ENCODE measurements around the gene GNAL.
"Not testable (repeated sequence)": the region's sequence is repeated elsewhere in the genome, so short reads cannot be mapped to it uniquely, and the experiment has no call there.

GNAL gene

DNA sequence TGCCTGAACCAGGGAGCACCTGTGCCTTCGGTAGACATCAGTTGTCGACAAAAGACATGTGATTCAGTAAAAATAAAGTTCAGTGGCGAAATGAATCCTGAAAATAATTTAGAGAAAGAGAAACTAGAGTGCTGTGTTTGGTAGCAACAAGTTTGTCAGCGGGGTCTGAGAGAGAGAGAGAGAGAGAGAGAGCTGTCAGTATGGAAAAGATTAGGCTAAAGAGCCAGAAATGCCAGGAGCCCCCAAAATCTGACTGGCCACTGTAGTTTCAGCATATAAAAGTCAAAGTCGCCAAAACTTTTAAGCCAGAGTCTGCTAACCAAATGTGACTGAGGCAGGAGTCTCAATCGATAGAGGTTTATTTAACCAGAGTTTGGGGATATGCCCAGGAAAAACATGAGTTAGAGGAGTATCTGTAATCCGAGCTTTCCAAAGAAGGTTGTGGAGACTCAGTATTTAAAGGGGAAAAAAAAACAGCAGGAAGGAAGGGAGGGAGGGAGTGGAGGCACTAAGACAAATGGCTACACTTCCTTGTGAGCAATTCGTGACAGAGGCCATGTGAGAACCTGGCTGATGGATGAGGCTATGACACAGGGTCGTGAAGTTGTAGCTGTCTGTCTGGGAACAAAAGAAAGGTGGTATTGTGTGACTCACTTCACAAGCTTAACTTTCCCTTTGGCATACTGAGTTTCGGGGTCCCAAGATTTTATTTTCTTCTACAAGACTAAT, 20.5 kb upstream of the GNAL start:
- DNase-seq (ENCODE audit: low read depth in 4 of 4, low spot score in 1 of 4): no peak

DNA sequence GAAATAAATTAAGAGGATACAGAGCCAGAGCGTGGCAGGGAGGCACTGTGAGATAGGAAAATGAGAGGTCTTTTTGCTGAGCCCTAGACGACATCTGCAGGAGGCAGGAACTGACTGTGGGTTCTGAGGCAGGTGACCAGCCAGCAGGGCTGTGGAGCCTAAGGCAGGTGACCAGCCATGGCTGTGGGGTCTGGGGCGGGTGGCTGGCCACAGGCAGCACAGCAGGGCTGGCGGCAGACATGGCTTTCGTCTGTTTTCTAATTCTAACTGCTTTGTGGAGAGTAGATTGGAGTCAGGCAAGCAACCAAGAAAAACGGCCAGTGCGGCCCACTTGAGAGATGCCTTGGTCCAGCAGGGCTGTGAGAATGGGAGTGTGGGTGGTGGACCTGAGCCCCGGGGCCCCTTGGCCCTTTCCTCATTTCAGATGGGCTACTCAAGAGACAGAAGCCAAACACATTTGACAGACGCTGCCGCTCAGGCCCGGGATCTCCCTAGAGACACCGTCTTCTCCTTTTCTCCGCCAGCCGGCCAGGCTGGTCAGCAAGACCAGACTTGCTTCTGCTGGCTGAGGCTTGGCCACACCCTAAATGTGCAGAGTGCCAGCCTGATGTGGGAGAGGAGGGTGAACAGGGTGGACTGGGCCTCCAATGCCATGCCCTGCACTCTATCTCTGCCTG, 19.7 kb upstream of the GNAL start:
- DNase-seq (ENCODE audit: low read depth in 4 of 4, low spot score in 1 of 4): no peak

DNA sequence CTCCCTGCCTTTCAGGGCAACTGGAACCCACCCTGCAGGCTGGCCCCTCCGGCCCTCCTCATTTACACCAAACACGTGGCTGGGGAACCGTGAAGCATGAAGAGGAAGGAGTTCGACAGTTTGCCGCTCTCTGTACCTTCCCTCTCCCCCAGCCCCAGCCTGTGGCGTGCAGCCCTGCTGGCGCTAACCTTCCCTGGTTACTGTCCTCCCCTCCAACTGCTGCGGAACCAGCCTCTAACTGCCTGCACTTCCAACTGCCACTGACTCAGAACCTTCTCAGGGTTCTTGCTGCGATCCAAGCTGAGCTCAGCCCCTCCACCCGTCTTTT, 19.2 kb upstream of the GNAL start:
- DNase-seq (ENCODE audit: low read depth in 4 of 4, low spot score in 1 of 4): no peak

DNA sequence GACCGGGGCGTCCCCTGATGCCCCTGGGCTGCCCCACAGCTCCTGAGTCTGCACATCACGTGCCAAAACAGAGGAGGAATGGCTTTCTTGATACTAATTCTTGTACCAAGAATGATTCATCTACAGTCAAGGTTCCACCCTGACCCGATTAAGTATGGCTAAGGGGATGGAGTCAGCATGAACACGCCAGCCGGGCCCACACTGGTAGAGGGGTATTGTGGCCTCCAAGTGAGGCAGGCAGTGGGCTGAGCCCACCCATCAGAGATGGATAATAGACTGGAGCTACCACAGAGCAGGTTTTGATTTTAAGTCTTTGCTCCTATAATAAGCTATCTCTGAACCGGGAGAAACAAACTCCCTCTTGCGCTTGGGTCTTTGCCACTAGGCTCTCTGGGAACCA, 17.9 kb upstream of the GNAL start:
- DNase-seq (ENCODE audit: low read depth in 4 of 4, low spot score in 1 of 4): no peak

DNA sequence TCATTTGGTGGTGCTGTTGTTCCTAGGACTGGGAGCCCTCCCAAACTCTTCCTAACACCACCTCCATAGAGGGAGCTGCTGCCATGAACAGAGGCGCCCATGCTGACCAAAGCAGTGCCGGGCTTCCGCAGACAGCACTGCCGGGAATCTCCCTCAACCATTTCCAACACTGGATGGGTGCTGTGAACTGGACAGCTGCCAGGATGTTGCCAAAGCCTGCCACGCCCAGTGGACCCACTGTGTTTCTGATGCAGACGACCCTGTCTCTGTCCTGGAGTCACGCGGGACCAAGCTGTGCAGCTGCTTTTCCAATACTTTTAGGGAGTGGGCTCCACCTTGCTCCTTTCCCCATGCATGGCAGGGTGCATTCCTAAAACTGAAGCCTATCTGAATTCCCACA, 16.9 kb upstream of the GNAL start:
- DNase-seq (ENCODE audit: low read depth in 4 of 4, low spot score in 1 of 4): no peak

DNA sequence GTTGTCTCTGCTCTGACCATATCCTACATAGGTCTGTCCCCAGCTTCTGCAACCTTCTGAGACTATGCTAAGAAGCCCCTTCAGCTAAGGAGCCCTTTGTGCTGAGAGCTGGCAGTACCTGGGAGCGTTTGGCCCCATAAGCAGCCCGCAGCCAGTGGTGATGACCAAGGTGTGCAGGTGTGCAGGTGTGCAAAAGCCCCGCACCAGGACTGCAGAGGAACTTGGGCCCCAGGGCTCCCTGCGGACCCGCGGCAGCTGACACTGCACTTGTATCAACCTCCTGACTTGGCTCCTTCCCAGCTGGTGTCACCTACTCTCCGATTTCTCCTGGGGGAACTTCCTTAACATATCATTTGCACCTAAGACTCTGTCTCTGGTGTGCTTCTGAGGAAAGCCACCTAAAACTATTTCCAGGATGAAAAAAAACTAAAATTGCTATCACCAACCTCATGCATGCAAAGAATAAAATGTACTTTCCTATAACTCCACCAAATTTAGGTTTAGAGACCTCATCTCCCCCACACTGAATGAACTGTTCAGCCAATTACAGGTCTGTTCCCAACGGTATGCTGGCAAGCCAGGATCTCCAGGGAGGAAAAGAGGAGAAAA, 16.1 kb upstream of the GNAL start:
- no peak for DNase-seq (ENCODE audit: low read depth in 4 of 4, low spot score in 1 of 4)

DNA sequence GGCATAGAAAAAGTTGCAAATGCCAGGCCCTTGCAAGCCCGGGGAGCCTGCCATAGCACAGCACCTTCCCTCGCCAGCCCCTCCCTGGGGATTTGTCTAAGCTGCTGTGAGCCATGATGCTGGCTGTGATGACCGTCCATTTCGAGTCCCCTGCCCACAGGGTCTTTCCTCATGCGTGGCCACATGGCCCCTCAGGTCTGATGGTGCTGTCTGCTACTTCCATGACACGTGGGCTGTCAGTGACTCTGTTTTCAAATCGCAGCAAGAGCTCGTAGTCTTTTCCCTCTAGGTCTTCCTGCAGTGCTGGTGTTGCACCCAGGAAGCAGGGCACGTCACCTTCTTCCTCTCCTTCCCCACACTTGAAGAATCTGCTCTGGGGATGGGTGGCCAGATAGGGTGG, 15.5 kb upstream of the GNAL start:
- no peak for DNase-seq (ENCODE audit: low read depth in 4 of 4, low spot score in 1 of 4)

DNA sequence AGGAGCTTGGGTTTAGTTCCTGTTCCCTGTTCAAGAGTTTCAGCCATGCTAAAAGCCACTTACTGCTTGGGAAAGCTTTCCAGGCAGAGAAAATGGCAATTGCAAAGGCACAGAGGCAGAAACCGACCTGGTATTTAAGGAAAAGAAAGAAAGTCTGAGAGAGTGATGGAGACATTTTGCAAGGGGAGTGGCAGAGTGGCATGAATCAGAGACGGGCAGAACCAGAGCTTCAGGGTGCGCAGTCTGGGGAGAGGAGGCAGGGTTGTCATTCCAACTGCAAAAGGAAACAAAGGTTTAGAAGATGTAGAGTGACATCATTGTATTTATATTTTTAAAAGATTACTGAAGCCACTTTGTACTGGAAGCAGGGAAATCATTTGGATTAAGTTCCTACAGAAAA, 14.9 kb upstream of the GNAL start:
- DNase-seq (ENCODE audit: low read depth in 4 of 4, low spot score in 1 of 4): no peak

DNA sequence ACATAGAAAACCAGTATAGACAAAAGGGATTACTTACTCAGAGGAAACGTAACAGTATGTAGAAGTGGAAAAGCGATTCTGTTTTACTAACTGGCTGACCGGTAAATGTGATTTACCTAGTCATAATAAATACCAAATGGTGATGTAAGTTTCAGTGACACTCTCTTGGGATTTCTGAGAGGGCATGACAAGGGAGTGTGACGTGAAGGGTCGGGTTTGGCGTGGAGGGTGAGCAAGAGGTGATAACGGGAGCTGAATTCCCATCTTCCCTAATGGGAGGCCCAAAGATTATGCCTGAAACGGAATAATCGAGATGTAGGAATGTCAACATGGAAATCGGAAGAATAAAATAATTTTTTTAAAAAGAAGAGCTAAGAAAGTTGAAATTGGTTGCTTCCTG, 12.7 kb upstream of the GNAL start:
- DNase-seq (ENCODE audit: low read depth in 4 of 4, low spot score in 1 of 4): no peak

DNA sequence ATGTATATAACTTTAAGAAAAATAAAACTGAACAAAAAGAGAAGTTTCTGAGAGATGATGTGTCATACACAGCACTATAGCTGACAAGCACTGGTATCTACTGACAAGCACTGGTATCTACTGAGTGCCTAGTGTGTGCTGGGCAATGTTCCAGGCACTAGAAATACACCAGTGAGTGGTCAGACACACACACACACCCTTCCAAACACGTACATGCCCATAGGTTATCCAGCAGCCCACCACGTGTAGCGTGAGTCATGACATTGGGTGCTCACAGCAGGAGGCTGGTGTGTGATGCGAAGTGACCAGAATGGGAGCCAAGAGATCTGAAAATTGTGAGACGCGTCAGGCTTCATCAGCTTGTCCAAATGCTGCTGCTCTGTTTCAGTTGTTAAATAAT, 12.2 kb upstream of the GNAL start:
- DNase-seq (ENCODE audit: low read depth in 4 of 4, low spot score in 1 of 4): no peak

DNA sequence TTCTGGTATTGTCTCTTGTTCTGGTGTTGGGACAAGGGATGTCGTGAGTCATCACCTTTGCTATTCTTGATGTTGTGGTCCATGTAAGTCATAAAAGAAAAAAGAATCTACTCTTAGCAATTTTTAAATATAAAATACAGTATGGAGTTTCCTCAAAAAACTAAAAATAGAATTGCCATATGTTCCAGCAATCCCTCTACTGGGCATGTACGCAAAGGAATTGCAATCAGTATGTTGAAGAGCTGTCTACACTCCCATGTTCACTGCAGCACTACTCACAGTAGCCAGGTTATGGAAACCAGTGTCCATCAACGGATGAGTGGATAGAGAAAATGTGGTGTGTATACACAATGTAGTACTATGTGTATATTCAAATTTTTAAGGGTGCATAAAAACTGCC, 10.9 kb upstream of the GNAL start:
- no peak for DNase-seq (ENCODE audit: low read depth in 4 of 4, low spot score in 1 of 4)

DNA sequence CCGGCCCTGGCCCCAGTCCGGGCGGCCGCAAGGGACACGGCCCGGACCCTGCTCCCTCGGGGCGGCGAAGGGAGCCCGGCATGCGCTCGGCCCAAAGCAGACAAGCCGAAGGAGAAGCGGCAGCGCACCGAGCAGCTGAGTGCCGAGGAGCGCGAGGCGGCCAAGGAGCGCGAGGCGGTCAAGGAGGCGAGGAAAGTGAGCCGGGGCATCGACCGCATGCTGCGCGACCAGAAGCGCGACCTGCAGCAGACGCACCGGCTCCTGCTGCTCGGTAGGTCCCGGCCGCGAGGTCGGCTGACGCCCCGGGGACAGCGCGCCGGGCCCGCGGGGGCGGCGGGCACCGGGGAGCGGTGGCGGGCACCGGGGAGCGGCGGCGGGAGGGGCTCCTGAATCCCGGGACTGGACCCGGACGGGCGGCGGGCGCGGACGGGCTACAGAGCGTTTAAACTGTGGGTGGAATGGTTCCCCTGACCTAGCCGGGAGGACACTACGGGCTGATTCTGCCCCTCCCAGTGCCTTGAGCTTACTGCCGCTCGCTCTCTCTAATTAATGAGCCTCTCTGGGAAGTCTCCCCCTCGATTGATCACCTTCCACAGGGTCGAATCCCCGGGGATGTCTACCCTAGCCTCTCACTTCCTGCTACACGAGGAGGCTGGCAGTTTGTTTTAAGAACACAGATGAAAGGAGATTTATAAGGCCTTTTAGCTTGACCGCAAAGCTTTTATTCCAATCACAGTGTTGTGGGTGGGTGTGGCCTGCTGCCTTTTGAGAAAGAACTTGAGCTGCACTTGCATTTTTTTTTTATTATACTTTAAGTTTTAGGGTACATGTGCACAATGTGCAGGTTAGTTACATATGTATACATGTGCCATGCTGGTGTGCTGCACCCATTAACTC, 853 bp downstream of the GNAL start:
- DNase-seq (ENCODE audit: low read depth in 4 of 4, low spot score in 1 of 4): peak in 1 of 4 experiments; percentile 1

DNA sequence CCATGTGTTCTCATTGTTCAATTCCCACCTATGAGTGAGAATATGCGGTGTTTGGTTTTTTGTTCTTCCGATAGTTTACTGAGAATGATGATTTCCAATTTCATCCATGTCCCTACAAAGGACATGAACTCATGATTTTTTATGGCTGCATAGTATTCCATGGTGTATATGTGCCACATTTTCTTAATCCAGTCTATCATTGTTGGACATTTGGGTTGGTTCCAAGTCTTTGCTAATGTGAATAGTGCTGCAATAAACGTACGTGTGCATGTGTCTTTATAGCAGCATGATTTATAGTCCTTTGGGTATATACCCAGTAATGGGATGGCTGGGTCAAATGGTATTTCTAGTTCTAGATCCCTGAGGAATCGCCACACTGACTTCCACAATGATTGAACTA, 1.6 kb downstream of the GNAL start:
- DNase-seq (ENCODE audit: low read depth in 4 of 4, low spot score in 1 of 4): not testable (repeated sequence)

DNA sequence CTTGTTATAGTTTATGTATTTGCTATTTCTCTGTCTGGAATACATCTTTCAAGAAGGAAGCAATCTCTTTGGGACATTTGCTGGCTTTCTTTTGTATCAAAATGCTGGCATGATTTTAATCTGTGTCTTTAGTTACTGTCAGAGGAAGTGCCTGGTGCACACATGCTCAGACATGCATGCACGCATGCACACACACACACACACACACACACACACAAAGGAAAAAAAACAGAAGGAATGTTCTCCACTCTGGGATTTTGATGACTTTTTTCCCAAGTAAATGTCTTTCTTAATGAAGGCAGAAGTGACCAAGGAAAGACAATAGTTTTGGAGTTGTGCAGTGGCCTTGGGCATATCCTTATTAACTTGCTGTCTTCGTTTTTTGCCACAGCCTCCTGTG, 6.7 kb downstream of the GNAL start:
- no peak for DNase-seq (ENCODE audit: low read depth in 4 of 4, low spot score in 1 of 4)

DNA sequence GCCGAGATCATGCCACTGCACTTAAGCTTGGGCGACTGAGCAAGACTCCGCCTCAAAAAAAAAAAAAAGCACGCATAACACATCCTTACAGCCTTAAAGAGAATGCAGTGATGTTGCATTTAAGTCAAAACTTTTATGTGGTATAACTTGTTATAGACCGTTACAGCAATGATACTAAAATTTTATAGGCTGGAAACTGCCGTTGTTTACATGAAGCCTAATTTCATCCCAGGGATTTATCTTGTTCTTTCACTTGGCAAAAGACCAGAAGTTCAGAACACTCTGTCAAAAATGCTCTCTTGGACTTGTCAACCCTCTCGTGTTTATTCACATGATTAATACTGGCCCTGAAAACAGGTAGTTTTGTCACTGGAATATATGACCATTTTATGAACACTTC, 7.4 kb downstream of the GNAL start:
- no peak for DNase-seq (ENCODE audit: low read depth in 4 of 4, low spot score in 1 of 4)

DNA sequence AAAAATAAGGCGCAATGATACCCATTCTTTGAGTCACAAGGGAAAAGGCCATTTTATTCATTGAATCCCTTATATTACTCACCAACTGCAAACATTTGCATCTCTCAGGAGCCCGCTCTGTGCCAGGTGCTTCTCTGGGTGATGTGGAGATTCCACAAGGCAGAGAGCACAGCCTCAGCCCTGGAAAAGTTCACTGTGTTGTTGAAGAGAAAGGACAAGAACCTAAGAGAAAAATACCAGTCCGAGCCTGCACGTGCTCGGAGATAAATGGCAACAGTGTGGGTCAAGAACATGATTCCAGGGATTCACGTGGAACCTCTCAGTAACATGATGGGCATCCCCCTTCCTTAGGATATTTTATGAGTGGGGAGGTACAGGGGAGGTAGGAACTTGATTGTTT, 11.8 kb downstream of the GNAL start:
- no peak for DNase-seq (ENCODE audit: low read depth in 4 of 4, low spot score in 1 of 4)

DNA sequence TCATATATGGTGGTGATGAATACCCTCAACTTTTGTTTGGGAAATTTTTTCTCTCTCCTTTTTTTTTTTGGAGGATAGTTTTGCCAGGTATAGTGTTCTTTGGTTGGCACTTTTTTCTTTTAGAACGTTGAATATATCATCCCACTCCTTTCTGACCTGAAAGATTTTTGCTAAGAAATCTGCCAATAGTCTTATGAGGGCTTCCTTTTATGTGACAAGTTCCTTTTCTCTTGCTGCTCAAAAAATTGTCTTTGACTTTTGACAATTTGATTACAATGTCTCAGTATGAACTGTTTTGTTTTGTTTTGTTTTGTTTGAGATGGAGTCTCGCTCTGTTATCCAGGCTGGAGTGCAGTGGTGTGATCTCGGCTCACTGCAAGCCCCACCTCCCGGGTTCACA, 21.5 kb downstream of the GNAL start:
- no peak for DNase-seq (ENCODE audit: low read depth in 4 of 4, low spot score in 1 of 4)

DNA sequence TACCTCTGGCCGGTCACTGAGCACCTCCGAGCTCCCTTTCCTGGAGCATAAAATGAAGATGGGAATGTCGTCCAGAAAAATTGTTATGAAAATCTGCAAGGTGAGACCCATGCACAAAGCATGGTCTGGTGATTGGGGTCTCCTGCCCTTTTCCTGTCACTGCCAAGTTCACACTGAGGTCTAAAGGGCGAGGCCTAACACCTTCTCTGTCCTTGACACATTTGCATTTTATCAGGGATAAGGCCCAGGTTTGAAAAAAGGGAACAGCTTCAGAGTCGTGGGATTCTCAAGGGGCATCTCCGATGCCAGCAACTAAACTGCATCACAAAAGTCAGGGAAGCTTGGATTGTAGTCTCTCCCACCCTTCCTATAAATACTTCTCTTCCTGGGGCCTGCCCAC, 24.7 kb downstream of the GNAL start:
- no peak for DNase-seq (ENCODE audit: low read depth in 4 of 4, low spot score in 1 of 4)

DNA sequence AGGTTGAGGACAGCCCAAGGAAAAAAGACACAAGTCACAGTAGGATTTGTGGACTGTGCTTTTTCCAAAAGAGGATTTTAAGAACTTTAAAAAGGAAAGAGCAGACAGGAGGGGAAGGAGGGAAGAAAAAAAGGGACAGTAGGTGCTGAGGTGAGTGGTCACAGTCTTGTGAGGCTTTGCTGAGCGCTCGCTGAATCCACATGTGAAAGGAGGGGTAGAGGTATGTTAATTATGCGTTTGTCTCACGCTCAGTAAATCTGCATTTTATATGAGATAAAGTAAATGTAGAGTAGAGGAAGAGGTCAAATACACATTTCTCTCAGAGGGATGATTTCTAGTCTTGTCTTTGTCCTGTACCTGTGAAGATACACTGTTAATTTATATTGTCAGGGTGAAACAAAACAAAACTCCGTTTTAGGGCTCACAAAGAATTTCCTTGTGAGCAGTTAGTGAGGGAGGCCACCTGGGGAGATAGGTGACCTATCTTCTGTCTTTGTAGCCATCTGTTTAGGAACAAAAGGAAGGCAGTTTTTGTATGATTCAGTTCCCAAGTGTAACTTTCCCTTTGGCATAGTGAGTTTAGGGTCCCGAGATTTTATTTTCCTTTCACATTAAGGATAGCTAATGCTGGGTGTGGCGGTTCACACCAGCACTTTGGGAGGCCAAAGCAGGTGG, 25.3 kb downstream of the GNAL start:
- no peak for DNase-seq (ENCODE audit: low read depth in 4 of 4, low spot score in 1 of 4)

DNA sequence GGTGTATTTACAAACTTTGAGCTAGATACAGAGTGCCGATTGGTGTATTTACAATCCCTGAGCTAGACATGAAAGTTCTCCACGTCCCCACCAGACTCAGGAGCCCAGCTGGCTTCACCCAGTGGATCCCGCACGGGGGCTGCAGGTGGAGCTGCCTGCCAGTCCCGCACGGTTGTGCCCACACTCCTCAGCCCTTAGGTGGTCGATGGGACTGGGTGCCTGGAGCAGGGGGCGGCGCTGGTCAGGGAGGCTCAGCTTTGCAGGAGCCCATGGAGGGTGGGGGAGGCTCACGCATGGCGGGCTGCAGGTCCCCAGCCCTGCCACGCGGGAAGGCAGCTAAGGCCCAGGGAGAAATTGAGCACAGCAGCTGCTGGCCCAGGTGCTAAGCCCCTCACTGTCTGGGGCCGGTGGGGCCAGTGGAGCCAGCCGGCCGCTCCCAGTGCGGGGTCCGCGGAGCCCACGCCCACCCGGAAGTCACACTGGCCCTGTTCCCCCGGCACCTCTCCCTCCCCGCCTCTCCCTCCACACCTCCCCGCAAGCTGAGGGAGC, 27.8 kb downstream of the GNAL start:
- DNase-seq (ENCODE audit: low read depth in 4 of 4, low spot score in 1 of 4): not testable (repeated sequence)

DNA sequence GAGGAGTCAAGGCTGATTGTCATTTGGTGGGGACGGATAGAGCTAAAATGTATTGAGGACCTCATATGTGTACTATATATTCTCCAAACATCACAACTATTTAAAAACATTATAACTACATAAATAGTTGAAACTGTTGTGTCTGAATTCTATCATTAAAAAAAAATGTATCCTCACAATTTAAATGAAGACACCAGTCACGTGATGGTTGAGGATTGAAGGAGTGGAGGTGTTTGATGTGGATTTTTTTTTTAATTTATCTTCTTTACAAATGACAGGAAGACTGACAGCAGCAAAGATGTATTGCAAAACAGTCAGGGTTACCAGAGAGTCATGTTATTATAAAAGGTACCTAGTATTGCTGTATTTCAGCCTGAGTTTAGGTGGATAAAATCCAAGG, 30.0 kb downstream of the GNAL start:
- DNase-seq (ENCODE audit: low read depth in 4 of 4, low spot score in 1 of 4): no peak

Measured in stimulated activated CD4-positive, alpha-beta T cell treated with anti-CD3 and anti-CD28 coated beads, Interleukin-1b, Interleukin-23, amount 100 ng/mL, for 24 hours (primary cell).